Epithelial cell of proximal tubule (primary cell): ENCODE measurements around the gene DENND4A. TPM values are rescaled to one million over a fixed set of nuclear protein-coding genes. Genes with fewer than 3 reads are reported as not detected.

Experiments
- DNase-seq: peaks from one replicate; pipeline ENCODE4 v3.0.0-alpha.2; 2011; ENCODE audit warnings: low read depth
- H3K4me3 ChIP-seq: 2 replicates; pipeline ENCODE4 v1.5.1; 2011; ENCODE audit warnings: low read depth, mild to moderate bottlenecking, low read length
- CTCF ChIP-seq: conservative IDR thresholded peaks from 2 replicates; pipeline ENCODE4 v1.5.1; 2012; ENCODE audit warnings: low read depth, mild to moderate bottlenecking, low read length
- total RNA-seq: library from RNA; depleted of rRNA; stranded (reverse); fragments of >200 nt; gene quantifications from 2 replicates; pipeline ENCODE4 v1.2.3, GENCODE V29; 2015

Gene DENND4A
- total RNA-seq, 1 donor from 2014 or later: 5.2 TPM

- no peak for DNase-seq
- no peak for TF ChIP-seq CTCF
- no peak overlapping the region for H3K4me3 ChIP-seq
Measured at GRCh38 chr15:65650312-65651041, 141.6 kb downstream of the DENND4A start.

DNA sequence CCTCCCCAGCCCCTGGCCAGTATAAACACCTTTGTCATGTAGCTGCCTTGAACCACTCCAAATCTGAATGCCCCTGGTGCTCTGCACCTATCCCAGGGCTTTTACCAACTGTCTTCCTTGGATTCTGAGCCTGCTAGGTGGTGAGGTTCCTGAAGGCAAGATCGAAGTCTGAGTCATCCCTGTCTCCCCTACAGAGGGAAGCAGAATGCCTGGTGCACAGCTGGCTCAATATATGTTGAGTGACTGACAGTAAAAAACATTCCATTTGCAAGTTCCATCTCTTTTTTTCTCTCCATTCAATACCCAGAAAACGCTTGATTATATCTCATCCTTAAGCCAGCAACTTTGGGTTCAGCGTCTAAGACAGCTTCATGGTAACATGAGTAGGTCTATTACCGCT is 145.6 kb downstream of the DENND4A start:
- DNase-seq: no peak
- no peak for TF ChIP-seq CTCF
- H3K4me3 ChIP-seq: no peak overlapping the region

DNA sequence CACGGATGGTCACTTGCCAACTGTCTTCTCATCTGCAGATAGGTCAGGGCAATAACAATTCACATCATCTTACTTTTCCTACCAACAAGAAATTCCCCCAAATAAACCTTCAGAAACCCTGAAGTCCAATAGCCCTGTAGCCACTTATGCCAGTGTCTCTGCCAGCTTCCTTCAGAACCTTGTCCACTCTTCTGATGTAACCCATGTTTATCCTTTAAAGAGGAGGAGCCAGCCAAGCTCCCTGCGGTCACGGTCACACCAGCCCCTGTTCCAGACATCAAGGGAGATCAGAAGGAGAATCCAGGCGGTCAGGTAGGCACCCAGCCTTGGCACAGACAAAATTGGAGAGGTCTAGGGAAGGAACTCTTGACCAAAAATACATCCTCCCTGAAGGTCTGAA is 146.7 kb downstream of the DENND4A start:
- no peak for TF ChIP-seq CTCF
- no peak for DNase-seq
- H3K4me3 ChIP-seq: no peak overlapping the region

GRCh38 chr15:65644282-65644681 is 147.8 kb downstream of the DENND4A start:
- no peak overlapping the region for H3K4me3 ChIP-seq
- no peak for TF ChIP-seq CTCF
- no peak for DNase-seq

DNA sequence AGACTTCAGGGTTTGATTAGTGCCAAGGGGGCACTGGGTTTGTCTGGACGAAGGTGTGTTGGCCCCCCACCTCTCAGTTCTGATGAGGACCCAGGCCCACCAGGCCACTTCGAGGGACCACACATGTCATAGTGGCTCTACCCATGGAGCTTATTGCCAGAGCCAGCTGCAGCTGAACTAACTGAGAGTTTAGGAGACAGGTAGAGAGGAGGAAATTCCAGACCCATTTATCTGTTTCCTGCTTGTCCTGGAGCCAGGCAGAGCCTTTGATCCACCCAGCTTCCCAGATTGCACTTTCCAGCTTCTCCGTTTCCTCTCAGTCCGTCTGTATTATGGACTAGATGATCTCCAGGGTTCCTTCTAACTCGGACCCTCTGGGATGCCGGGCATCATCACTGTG is 149.5 kb downstream of the DENND4A start:
- TF ChIP-seq CTCF: no peak
- no peak overlapping the region for H3K4me3 ChIP-seq
- DNase-seq: no peak

DNA sequence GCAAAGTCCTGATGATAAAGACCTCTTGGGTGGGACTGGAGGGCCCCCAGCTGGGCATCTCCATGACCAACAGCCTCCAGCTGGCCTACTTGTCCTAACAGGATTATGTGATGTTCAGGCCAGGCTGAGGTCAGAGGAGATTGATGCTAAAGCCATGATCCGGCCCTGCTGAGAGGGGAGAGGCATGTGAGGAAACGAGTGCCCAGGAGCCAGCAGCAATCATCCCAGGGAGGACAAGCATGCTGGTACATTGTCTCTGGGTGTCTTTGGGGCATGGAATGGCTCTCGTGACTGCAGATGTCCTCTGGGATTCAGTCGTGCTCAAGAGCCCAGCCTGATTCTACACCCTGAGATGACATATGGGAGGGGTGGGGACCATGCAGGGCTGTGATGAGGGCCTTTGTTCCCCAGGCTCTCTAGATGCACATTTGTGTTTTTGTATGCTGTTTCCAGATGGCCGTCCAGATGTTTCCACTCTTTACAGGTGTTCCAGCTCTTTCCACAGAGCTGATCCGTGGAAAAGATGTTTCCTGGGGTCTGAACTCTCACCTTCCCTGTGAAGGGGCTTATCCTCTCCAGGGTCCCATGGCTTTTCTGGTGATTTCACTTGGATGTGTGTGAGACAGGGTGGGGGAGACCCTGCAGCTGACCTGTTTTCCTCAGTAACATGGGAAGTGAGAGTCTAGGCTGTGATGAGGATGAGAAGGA is 150.2 kb downstream of the DENND4A start:
- no peak for TF ChIP-seq CTCF
- no peak overlapping the region for H3K4me3 ChIP-seq
- no peak for DNase-seq
